ENCODE data around the gene DCBLD1. TPM values are rescaled to one million over a fixed set of nuclear protein-coding genes. Genes with fewer than 3 reads are reported as not detected.

DCBLD1 gene
- total and polyA plus RNA-seq, 7 donors, result 2.3 to 16.3 (median 6.8) TPM

DNA sequence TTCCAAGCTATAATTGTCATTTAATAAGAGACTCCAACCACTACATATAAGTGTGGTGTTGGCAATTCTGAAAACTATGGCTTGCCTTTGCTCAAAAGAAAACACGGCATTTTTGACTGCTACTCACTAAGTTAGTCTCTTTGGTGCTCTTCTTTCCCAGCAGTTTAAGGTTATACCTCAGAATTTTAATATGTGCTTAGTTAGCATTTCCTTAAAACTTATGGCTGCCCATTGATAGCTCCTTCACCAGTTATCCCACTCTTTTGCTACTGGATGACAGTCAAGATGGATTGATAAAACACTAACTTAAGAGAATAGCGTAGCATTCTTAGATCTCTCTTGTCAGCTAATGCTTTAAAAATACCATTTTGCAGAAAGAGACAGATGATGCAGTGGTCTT lies 85.8 kb downstream of the DCBLD1 start:
- no peak for DNase-seq
- Histone ChIP-seq H3K4me1 (no peaks in the 10 kb centered on the region), H3K36me3 (peaks cover 4 to 80% (median 16%) of the 10 kb centered on the region in 4 donors), H3K9me3 (no peaks in the 10 kb centered on the region), H3K27me3 (no peaks in the 10 kb centered on the region), H3K4me3 (no peak overlapping the region), H3K27ac (no peak overlapping the region)
- no peak for TF ChIP-seq EP300 (IDR thresholded peaks at IDR 0.05)
- no peak for TF ChIP-seq POLR2AphosphoS5 (IDR thresholded peaks at IDR 0.05)
- TF ChIP-seq, protein P1, sequence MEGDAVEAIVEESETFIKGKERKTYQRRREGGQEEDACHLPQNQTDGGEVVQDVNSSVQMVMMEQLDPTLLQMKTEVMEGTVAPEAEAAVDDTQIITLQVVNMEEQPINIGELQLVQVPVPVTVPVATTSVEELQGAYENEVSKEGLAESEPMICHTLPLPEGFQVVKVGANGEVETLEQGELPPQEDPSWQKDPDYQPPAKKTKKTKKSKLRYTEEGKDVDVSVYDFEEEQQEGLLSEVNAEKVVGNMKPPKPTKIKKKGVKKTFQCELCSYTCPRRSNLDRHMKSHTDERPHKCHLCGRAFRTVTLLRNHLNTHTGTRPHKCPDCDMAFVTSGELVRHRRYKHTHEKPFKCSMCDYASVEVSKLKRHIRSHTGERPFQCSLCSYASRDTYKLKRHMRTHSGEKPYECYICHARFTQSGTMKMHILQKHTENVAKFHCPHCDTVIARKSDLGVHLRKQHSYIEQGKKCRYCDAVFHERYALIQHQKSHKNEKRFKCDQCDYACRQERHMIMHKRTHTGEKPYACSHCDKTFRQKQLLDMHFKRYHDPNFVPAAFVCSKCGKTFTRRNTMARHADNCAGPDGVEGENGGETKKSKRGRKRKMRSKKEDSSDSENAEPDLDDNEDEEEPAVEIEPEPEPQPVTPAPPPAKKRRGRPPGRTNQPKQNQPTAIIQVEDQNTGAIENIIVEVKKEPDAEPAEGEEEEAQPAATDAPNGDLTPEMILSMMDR (IDR thresholded peaks at IDR 0.05), result no peak
- TF ChIP-seq POLR2A (IDR thresholded peaks at IDR 0.05), result no peak
- WGBS, 2 donors, result 94 to 98% methylated on average over 2 of the region's 2 CpGs
- intact Hi-C loops (cut with DNase I), result no loop called here

DNA sequence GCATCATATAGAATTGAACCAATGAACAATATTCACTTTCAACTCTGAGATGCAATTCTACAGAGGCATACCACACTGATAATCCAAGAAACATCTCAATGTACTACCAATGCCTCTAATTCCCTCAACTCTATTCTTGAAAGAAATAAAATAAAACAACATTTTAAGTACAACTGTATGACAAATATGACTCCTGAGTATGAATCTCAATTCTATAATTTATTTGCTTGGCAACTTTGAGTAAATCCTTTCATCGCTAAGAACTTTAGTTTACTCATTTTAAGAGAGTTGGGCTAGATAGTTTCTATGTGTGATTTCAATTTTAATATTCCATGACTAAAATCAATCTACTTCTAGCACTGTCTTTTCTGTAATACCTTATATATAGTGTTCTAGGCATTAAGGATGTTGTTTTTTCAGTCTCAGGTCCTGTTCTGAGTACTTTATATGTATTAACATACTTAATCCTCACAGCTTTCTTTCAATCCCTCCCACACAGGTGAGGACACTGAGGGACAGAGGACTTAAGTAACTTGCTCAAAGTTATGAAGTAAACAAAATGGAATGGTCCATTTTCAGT lies 86.4 kb downstream of the DCBLD1 start:
- Histone ChIP-seq H3K27me3 (no peaks in the 10 kb centered on the region), H3K27ac (no peak overlapping the region), H3K36me3 (peaks cover 4 to 85% (median 16%) of the 10 kb centered on the region in 4 donors), H3K9me3 (no peaks in the 10 kb centered on the region), H3K4me3 (no peak overlapping the region), H3K4me1 (no peaks in the 10 kb centered on the region)
- intact Hi-C loops (cut with DNase I), result no loop called here
- no peak for DNase-seq
- 0 to 58% methylated on average over 1 of the region's 1 CpG for WGBS, 2 donors
- no peak for TF ChIP-seq POLR2AphosphoS5 (IDR thresholded peaks at IDR 0.05)
- no peak for TF ChIP-seq EP300 (IDR thresholded peaks at IDR 0.05)
- TF ChIP-seq, protein P1 (IDR thresholded peaks at IDR 0.05), result no peak
- no peak for TF ChIP-seq POLR2A (IDR thresholded peaks at IDR 0.05)

DNA sequence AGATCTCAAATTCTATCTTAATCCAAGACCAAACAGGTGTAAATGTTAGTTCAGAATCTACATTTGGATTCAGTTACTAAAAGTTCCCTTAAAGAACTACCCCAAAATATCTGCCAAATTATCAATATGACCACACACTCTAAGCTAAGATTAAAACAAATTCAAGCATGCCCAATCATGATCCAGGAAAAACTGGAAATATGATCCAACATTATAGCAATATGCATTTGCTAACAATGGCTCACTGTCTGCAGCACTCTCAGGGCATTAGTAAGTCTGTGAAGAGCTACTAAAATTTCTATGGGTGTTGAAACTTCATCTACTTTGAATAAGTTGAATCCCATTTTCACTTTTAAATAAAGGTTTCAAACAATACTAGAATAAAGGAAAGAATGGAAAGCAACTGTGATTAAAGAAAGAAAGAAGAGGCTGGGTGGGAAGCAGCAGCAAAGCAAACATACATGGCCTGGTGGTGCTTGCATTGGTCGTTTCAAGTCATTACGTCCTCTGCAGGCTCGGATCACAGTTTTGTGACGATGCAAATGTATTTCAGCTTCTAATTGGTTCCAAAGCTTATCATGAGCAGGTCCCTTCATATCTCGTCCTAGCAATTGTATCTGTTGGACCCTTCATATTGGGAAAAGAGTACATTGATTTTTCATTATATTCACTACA lies 90.7 kb downstream of the DCBLD1 start:
- WGBS, 2 donors, result 92 to 96% methylated on average over 5 of the region's 5 CpGs
- no peaks in the 10 kb centered on the region for H3K27me3 ChIP-seq
- no peak overlapping the region for H3K27ac ChIP-seq
- no peaks in the 10 kb centered on the region for H3K4me1 ChIP-seq
- no peaks in the 10 kb centered on the region for H3K9me3 ChIP-seq
- intact Hi-C loops (cut with DNase I), result no loop called here
- no peak for DNase-seq
- no peak overlapping the region for H3K4me3 ChIP-seq
- peaks cover 0 to 52% (median 10%) of the 10 kb centered on the region in 4 donors for H3K36me3 ChIP-seq
- TF ChIP-seq, protein P1 (IDR thresholded peaks at IDR 0.05), result no peak
- TF ChIP-seq POLR2A (IDR thresholded peaks at IDR 0.05) (no peak), EP300 (IDR thresholded peaks at IDR 0.05) (no peak), POLR2AphosphoS5 (IDR thresholded peaks at IDR 0.05) (no peak)

DNA sequence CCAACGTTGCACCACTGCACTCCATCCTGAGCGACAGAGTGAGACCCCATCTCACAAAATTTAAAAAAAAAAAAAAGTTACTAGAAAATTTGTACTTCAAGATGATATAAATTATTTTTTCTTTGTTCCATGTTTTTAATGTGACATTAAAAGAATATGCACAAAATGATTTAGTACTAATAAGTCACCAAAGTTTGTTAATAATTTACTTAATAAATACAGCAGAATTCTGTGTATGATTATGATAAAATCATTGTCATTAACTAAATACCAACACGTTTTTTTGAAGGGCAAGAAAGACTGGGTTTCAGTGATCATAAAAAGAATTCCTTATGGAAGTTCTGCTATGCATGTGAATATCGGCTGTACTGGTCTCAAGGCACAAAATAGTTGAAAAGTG lies 91.7 kb downstream of the DCBLD1 start:
- no peak for DNase-seq
- TF ChIP-seq EP300 (IDR thresholded peaks at IDR 0.05) (no peak), POLR2A (IDR thresholded peaks at IDR 0.05) (no peak), POLR2AphosphoS5 (IDR thresholded peaks at IDR 0.05) (no peak)
- TF ChIP-seq, protein P1 (IDR thresholded peaks at IDR 0.05), result no peak
- WGBS, 2 donors, result 85 to 92% methylated on average over 4 of the region's 4 CpGs
- H3K9me3 ChIP-seq, result no peaks in the 10 kb centered on the region
- no peaks in the 10 kb centered on the region for H3K4me1 ChIP-seq
- H3K4me3 ChIP-seq, result no peak overlapping the region
- H3K27ac ChIP-seq, result no peak overlapping the region
- H3K36me3 ChIP-seq, result peaks cover 0 to 44% (median 3%) of the 10 kb centered on the region in 4 donors
- intact Hi-C loops (cut with DNase I), result no loop called here
- no peaks in the 10 kb centered on the region for H3K27me3 ChIP-seq
